ENCODE measurements around the gene DSCAM. TPM values are rescaled to one million over a fixed set of nuclear protein-coding genes. Genes with fewer than 3 reads are reported as not detected.

DSCAM gene
- total RNA-seq, 2 experiments from 2014 or later, result not detected

DNA sequence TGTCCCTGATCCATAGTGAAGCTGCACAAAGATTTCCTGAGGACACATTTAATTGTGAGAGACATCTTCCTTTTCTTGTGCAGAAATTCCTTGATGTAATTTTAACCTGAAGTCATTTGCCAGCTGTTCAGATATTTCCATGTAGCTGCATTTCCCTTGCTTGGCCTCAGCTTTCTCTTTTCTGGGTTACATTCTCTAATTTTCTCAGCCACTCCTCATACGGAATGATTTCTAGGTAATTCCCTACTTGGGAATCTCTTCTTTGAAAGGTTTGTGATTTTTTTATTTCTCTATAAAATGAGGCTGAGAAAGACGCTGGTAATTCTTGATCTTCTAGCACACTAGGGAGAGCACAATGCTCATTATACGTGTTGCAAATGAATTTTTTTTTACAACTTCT, 780.7 kb downstream of the DSCAM start:
- Mint-ChIP-seq H3K27ac (no peak overlapping the region), H3K4me1 (ENCODE audit: low read depth) (no peaks in the 10 kb centered on the region), H3K27me3 (no peaks in the 10 kb centered on the region), H3K4me3 (no peak overlapping the region), H3K36me3 (no peaks in the 10 kb centered on the region), H3K9me3 (peaks cover 2% of the 10 kb centered on the region)
- intact Hi-C loops (cut with micrococcal nuclease), result no loop called here
- no peak for DNase-seq
- ChIA-PET POLR2A (no interaction called here), CTCF (no interaction called here)

DNA sequence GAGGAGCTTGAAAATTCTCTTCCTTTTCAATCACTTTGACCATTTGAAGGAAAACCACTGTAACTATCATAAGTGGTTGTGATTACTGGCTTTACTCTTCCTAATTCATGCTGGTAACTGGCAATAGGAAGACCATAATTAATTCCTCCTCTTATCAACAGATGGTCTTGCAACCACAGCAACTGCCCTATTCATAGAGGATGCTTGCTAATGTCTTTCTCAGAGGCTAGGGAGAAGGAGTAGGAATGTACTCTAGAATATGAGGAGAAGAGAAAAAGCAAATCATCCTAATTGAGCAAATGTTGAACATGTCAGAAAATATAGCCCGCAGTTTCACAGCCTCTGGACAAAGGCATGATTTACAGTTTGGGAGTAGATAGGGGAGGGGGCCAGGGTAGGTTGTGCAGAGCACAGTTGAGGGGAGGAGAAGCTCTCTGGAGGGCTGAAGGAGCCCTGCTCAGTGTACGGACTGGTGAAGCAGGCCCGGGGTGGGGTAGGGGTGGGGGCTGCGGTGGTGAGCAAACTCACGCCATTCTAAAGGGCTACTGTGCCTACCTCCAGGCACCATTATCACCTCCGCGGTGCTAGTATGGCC, 786.8 kb downstream of the DSCAM start:
- no peaks in the 10 kb centered on the region for H3K4me1 Mint-ChIP-seq (ENCODE audit: low read depth)
- intact Hi-C loops (cut with micrococcal nuclease), result no loop called here
- ChIA-PET POLR2A (no interaction called here), CTCF (no interaction called here)
- H3K27me3 Mint-ChIP-seq, result no peaks in the 10 kb centered on the region
- H3K36me3 Mint-ChIP-seq, result no peaks in the 10 kb centered on the region
- DNase-seq, result no peak
- H3K4me3 Mint-ChIP-seq, result no peak overlapping the region
- H3K9me3 Mint-ChIP-seq, result peaks cover 2% of the 10 kb centered on the region
- H3K27ac Mint-ChIP-seq, result no peak overlapping the region

DNA sequence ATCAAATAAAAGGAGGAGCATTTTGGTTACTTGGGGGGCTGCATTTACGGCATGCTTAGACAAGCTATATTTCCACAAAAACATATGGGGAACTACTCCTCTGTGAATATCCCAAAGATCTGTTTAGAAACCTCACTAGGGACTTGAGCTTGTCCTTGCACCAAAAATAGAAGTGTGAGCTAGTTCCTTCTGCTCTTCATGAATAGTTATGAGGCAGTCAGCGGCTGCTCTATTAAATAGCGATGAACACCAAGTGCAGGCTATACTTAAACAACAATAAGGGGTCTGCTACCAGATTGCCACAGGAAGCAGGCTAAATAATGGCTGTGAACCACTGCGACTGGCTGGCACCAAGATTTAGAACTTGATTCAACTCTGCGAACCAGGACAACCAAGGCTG, 789.6 kb downstream of the DSCAM start:
- intact Hi-C loops (cut with micrococcal nuclease), result no loop called here
- Mint-ChIP-seq H3K27me3 (no peaks in the 10 kb centered on the region), H3K4me3 (no peak overlapping the region), H3K36me3 (no peaks in the 10 kb centered on the region), H3K9me3 (no peaks in the 10 kb centered on the region), H3K4me1 (ENCODE audit: low read depth) (no peaks in the 10 kb centered on the region), H3K27ac (no peak overlapping the region)
- POLR2A ChIA-PET, result no interaction called here
- DNase-seq, result no peak
- CTCF ChIA-PET, result no interaction called here

DNA sequence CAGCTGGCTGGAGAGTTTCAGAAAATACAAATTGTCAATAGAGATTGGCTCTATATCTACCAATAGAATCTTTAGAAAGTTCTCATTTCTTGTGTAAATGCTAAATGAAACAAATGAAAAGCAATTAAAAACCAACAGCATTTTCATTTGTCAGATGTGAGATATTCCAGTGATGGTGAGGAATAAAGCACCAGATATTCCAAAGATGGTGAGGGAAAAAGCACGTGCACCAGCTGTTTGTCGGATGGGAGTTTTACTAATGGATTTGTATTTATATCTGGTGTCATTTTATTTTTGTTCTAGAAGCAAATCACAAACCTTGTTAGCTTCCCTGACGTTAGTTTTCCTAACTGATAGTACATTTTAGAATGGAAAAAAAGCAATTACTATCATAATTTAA, 790.9 kb downstream of the DSCAM start:
- Mint-ChIP-seq H3K27me3 (no peaks in the 10 kb centered on the region), H3K36me3 (no peaks in the 10 kb centered on the region), H3K27ac (no peak overlapping the region), H3K4me1 (ENCODE audit: low read depth) (no peaks in the 10 kb centered on the region), H3K9me3 (no peaks in the 10 kb centered on the region), H3K4me3 (no peak overlapping the region)
- no peak for DNase-seq
- ChIA-PET CTCF (no interaction called here), POLR2A (no interaction called here)
- intact Hi-C loops (cut with micrococcal nuclease), result no loop called here

DNA sequence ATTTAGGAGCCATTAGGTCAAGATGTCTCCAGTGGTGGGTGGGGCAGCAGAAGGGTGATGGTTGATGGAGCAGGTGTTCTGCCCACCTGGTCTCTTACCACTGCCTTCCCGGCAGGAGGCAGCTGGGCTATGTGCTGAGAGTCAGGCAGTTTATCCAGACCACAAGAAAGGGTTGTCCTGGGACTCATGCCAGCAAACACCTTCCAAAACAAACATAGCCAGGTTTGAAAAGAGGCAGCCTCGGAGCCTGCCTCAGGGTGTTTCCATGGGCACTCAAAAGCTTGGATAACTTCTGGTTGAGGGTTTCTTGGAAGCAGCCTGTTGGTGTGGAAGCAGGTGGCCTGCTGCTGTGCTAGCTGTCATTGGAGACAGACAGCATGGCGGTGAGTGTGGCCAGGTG, 792.6 kb downstream of the DSCAM start:
- ChIA-PET POLR2A (no interaction called here), CTCF (no interaction called here)
- Mint-ChIP-seq H3K27me3 (no peaks in the 10 kb centered on the region), H3K27ac (no peak overlapping the region), H3K9me3 (no peaks in the 10 kb centered on the region), H3K36me3 (no peaks in the 10 kb centered on the region), H3K4me1 (ENCODE audit: low read depth) (no peaks in the 10 kb centered on the region), H3K4me3 (no peak overlapping the region)
- intact Hi-C loops (cut with micrococcal nuclease), result no loop called here
- DNase-seq, result no peak

DNA sequence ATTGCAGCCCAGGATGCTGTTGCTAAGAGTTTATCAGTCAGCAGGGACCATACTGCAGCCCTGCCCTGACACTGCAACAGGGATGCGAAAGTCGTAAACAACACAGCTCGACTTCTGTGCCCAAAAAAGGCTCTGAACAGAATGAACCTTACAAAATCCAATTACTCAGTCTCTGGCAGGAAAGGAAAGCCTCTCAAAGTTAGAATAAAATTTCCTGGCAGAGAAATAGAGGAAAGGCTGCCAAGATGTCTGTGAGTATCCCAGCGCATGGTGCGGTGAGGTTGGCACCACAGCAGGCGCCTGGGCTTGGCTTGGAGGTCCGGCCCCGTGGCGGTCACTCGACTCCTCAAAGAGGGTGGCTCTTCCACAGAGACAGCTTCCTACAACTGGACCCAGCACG, 794.0 kb downstream of the DSCAM start:
- H3K27me3 Mint-ChIP-seq, result no peaks in the 10 kb centered on the region
- no peak overlapping the region for H3K4me3 Mint-ChIP-seq

DNA sequence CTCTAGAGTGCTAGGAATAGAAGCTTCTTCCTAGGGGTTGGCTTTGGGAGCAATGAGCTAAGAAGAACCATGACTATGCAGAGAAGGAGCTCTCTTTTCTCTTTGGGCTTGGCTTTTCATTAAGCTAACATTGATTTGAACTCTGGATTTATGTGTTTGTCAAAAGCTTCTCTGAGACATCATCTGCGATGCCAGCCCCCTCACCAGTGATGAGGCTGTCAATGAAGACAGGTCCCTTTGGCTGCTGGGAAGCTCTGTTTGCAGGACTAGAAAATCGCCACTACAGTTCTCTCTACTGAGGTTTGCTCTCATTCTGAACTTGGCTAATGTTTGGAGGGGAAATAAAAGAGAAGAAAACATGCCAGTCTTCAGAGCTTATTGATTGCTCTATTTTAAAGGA, 794.7 kb downstream of the DSCAM start:
- H3K4me1 Mint-ChIP-seq (ENCODE audit: low read depth), result no peaks in the 10 kb centered on the region
- H3K9me3 Mint-ChIP-seq, result no peaks in the 10 kb centered on the region
- H3K36me3 Mint-ChIP-seq, result no peaks in the 10 kb centered on the region
- ChIA-PET POLR2A (no interaction called here), CTCF (no interaction called here)
- H3K27ac Mint-ChIP-seq, result no peak overlapping the region
- no peaks in the 10 kb centered on the region for H3K27me3 Mint-ChIP-seq
- intact Hi-C loops (cut with micrococcal nuclease), result no loop called here
- H3K4me3 Mint-ChIP-seq, result no peak overlapping the region
- no peak for DNase-seq

More for the DNA sequence above, 794.0 kb downstream of the DSCAM start:
- ChIA-PET POLR2A (no interaction called here), CTCF (no interaction called here)
- no peak for DNase-seq
- intact Hi-C loops (cut with micrococcal nuclease), result no loop called here
- Mint-ChIP-seq H3K4me1 (ENCODE audit: low read depth) (no peaks in the 10 kb centered on the region), H3K36me3 (no peaks in the 10 kb centered on the region), H3K27ac (no peak overlapping the region), H3K9me3 (no peaks in the 10 kb centered on the region)

DNA sequence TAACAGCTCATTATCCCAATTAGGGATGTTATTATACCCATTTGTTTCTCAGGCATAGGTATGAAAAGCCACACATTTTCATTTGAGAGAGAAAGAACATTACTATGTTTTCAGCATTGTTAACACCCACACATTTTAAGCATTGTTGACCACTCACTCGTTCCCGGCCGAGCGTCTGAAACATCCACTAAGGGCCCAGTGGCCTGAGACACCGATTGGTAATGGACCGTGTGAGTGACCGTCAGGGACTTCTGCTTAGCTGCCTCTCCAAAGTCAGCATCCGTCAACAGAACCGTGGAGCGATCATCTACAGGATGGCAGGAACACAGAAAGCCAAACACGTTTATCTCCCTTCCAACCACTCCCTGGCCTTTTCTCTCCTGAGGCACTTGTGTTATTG, 795.2 kb downstream of the DSCAM start:
- no peaks in the 10 kb centered on the region for H3K36me3 Mint-ChIP-seq
- POLR2A ChIA-PET, result no interaction called here
- H3K4me3 Mint-ChIP-seq, result no peak overlapping the region
- no peaks in the 10 kb centered on the region for H3K9me3 Mint-ChIP-seq
- CTCF ChIA-PET, result no interaction called here
- no peak for DNase-seq
- intact Hi-C loops (cut with micrococcal nuclease), result no loop called here
- no peaks in the 10 kb centered on the region for H3K27me3 Mint-ChIP-seq
- no peak overlapping the region for H3K27ac Mint-ChIP-seq
- H3K4me1 Mint-ChIP-seq (ENCODE audit: low read depth), result no peaks in the 10 kb centered on the region

DNA sequence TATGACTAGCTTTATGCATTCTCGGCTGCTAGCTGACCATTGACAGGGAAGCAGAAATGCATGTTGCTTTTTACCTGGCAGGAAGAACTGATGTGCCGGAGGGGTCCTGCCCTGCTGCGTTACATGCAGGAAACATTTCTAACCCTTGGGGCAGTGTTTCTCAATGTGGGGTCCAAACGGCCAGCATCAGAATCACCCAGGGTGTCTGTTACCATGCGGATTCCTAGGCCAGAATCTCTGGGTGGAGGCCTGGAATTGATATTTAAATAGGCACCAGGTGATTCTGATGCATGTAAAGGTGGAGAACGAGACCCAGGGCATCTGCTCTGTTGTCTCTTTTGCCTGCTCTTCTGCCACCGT, 797.0 kb downstream of the DSCAM start:
- H3K4me3 Mint-ChIP-seq, result no peak overlapping the region
- ChIA-PET POLR2A (no interaction called here), CTCF (no interaction called here)
- H3K4me1 Mint-ChIP-seq (ENCODE audit: low read depth), result no peaks in the 10 kb centered on the region
- H3K9me3 Mint-ChIP-seq, result no peaks in the 10 kb centered on the region
- intact Hi-C loops (cut with micrococcal nuclease), result no loop called here
- H3K27me3 Mint-ChIP-seq, result no peaks in the 10 kb centered on the region
- H3K27ac Mint-ChIP-seq, result no peak overlapping the region
- DNase-seq, result no peak
- H3K36me3 Mint-ChIP-seq, result no peaks in the 10 kb centered on the region

DNA sequence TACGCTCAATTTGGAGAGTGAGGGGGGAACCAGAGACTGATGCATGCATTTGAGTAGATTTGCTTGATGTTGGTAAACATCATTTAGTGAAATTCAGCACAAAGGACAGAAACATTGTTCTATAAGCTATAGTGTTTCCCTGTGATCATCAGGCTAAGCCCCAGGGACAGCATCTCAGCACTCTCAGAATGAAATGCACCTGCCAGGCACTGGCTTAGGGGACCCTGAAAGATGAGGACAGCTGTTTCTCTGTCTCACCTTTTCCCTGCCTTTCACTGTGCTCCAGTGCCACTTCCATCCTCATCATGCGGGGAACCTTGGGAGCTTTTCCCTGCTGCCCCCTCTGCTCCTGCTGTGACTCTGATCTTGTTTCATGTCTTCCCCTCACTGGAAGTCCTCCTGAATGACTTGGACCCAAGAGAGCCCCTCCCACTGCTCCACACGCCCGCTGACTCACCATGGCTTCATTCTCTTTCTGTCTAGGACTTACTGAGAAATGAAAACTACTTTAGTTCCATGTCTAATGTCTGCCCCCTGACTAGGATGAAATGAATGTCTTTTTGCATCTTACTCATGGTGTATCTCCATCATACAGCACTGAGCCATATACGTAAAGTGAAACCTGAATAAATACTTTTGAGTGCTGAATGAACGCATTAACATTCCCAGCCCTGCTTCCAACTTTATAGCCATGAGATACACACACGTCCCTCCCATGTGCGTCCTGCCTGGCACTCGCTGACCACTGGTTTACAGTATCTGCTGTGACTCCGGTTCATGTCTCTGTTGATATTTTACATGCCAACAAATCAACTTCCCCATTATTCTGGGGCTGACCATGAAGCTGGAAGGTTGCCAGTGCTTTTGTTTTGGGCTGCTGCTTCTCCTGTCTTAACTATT, 797.7 kb downstream of the DSCAM start:
- no peaks in the 10 kb centered on the region for H3K4me1 Mint-ChIP-seq (ENCODE audit: low read depth)
- H3K27me3 Mint-ChIP-seq, result no peaks in the 10 kb centered on the region
- intact Hi-C loops (cut with micrococcal nuclease), result no loop called here
- H3K4me3 Mint-ChIP-seq, result no peak overlapping the region
- no peak overlapping the region for H3K27ac Mint-ChIP-seq
- ChIA-PET CTCF (no interaction called here), POLR2A (no interaction called here)
- H3K9me3 Mint-ChIP-seq, result no peaks in the 10 kb centered on the region
- DNase-seq, result no peak
- H3K36me3 Mint-ChIP-seq, result no peaks in the 10 kb centered on the region

DNA sequence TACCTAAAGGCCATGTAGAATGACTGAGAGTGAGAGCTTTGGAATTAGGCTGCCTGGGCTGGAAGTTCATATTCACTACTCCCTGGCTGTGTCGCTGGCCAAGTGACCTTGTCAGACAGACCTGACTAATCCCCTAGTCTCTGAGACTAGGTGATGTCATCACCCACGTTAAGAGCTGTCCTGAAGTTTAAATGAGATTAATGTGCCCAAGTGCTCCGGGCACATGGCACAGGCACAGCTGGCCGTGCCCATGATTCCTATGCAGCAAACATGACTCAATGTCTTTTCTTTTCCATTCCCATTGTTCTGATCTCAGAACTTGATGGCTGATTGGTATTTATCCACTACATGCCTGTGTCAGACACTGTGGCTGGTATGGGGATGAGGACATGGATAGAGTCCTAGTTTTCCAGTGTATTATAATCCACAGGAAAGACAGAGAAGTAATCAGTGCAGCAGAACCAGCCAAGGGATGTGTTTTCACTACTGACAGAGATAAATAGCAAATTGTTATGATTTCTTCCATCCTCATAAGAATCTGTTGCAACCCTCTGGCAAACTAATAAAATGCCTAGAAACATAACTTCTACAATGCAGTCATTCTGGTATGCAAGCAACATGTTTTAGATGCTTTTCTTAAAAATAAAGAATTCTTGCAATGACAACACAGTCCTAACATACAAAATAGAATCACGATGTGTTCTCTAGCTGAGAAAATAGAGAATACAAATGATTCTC, 798.8 kb downstream of the DSCAM start:
- Mint-ChIP-seq H3K4me1 (ENCODE audit: low read depth) (no peaks in the 10 kb centered on the region), H3K4me3 (no peak overlapping the region), H3K27ac (no peak overlapping the region), H3K36me3 (no peaks in the 10 kb centered on the region), H3K27me3 (no peaks in the 10 kb centered on the region), H3K9me3 (no peaks in the 10 kb centered on the region)
- intact Hi-C loops (cut with micrococcal nuclease), result no loop called here
- ChIA-PET POLR2A (no interaction called here), CTCF (no interaction called here)
- no peak for DNase-seq

DNA sequence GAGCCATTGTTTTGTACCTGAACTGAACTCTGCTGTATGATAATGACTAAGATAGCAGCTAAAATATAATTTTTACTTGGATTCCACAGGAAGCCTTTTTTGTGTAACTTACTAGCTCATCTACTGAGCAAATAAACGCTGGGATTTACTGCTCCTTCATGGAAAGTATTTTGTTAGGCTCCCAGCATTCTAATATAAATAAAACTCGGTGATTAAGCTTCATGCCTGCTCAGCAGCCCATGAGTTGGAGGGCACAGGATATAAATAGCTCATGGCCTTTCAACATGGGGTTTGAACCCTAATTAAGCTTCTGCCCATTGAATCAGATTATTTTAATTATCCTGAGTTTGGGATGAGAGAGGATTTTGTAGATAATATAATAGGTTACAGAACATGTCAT, 799.7 kb downstream of the DSCAM start:
- no peaks in the 10 kb centered on the region for H3K4me1 Mint-ChIP-seq (ENCODE audit: low read depth)
- no peak overlapping the region for H3K27ac Mint-ChIP-seq
- no peaks in the 10 kb centered on the region for H3K27me3 Mint-ChIP-seq
- no peak for DNase-seq
- intact Hi-C loops (cut with micrococcal nuclease), result no loop called here
- H3K9me3 Mint-ChIP-seq, result peaks cover 4% of the 10 kb centered on the region
- no peak overlapping the region for H3K4me3 Mint-ChIP-seq
- no peaks in the 10 kb centered on the region for H3K36me3 Mint-ChIP-seq
- POLR2A ChIA-PET, result no interaction called here
- CTCF ChIA-PET, result no interaction called here

DNA sequence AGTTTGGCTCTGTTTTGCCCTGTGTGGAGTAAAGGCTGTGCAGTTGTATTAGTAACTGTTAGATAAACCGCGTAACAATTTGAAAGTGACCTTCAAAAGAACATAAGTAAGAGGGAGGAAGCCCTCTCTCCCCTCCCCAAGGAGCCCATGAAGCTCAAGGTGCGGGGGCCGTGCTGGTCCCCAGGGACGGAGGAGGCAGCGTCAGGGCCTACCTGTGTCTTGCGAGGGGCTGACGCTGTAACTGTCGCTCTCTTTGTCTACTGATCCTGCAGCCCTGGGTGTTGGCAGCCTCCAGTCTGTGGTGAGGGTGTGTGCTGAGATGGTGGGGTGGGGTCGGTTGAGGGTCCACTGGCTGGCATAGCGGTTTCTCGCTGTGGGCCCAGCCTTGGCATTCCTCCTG, 803.1 kb downstream of the DSCAM start:
- Mint-ChIP-seq H3K27me3 (no peaks in the 10 kb centered on the region), H3K4me1 (ENCODE audit: low read depth) (no peaks in the 10 kb centered on the region), H3K9me3 (peaks cover 5% of the 10 kb centered on the region), H3K36me3 (no peaks in the 10 kb centered on the region), H3K4me3 (no peak overlapping the region), H3K27ac (no peak overlapping the region)
- POLR2A ChIA-PET, result no interaction called here
- no peak for DNase-seq
- intact Hi-C loops (cut with micrococcal nuclease), result no loop called here
- CTCF ChIA-PET, result no interaction called here

Measured in activated CD4-positive, alpha-beta memory T cell treated with anti-CD3 and anti-CD28 coated beads for 36 hours (primary cell).